HL-60/S4 treated with phorbol 12-myristate 13-acetate at 8.2 ng/mL for 4 days and 3 days (cell line): ENCODE results near the gene RPS21.

Experiments
- in situ Hi-C: fragments of 300-500 bp; cut with MboI; formaldehyde crosslinking; loops from 2 replicates; pipeline ENCODE4 v1.15.0; 2022; ENCODE audit warnings: low sequenced_read_pairs

The RPS21 gene

GRCh38 chr20:62386383-62387218 is at the start of gene RPS21:
RPS21 (plus strand) TSS chr20:62387103; CDS start chr20:62387339, 236 bp downstream.
- in situ Hi-C loops, result no loop called here

GRCh38 chr20:62337558-62338293 is 49.2 kb upstream of the RPS21 start:
- in situ Hi-C loops, result no loop called here

- in situ Hi-C loops, result no loop called here
These were observed 48.6 kb upstream of the RPS21 start for GRCh38 chr20:62338294-62338620.

- in situ Hi-C loops, result no loop called here
These were observed 47.2 kb upstream of the RPS21 start for GRCh38 chr20:62339647-62340062.

- in situ Hi-C loops, result no loop called here
These were observed 44.0 kb upstream of the RPS21 start for GRCh38 chr20:62342910-62343309.

- in situ Hi-C loops, result no loop called here
These were observed 42.8 kb upstream of the RPS21 start for GRCh38 chr20:62344092-62344491.

GRCh38 chr20:62344782-62345181 is 42.1 kb upstream of the RPS21 start:
- in situ Hi-C loops, result no loop called here

GRCh38 chr20:62345681-62346370 is 41.1 kb upstream of the RPS21 start:
- in situ Hi-C loops, result no loop called here

GRCh38 chr20:62346398-62347150 is 40.3 kb upstream of the RPS21 start:
- in situ Hi-C loops, result no loop called here

GRCh38 chr20:62347151-62347404 is 39.8 kb upstream of the RPS21 start:
- in situ Hi-C loops, result no loop called here

- in situ Hi-C loops, result no loop called here
These were observed 39.5 kb upstream of the RPS21 start for GRCh38 chr20:62347445-62347844.

GRCh38 chr20:62348604-62349003 is 38.3 kb upstream of the RPS21 start:
- in situ Hi-C loops, result no loop called here

- in situ Hi-C loops, result no loop called here
These were observed 37.3 kb upstream of the RPS21 start for GRCh38 chr20:62349556-62350097.

GRCh38 chr20:62350098-62350628 is 36.7 kb upstream of the RPS21 start:
- in situ Hi-C loops, result no loop called here

- in situ Hi-C loops, result no loop called here
These were observed 36.1 kb upstream of the RPS21 start for GRCh38 chr20:62350629-62351422.

- in situ Hi-C loops, result no loop called here
These were observed 35.2 kb upstream of the RPS21 start for GRCh38 chr20:62351469-62352401.

- in situ Hi-C loops, result no loop called here
These were observed 34.3 kb upstream of the RPS21 start for GRCh38 chr20:62352402-62353288.
